Measurements from ENCODE around the gene FKTN. TPM values are rescaled to one million over a fixed set of nuclear protein-coding genes. Genes with fewer than 3 reads are reported as not detected.
"Not testable (repeated sequence)": the region's sequence is repeated elsewhere in the genome, so short reads cannot be mapped to it uniquely, and the experiment has no call there.

Gene FKTN
- total and polyA plus RNA-seq, 4 donors, result 3.2 to 36.9 (median 7.4) TPM

DNA sequence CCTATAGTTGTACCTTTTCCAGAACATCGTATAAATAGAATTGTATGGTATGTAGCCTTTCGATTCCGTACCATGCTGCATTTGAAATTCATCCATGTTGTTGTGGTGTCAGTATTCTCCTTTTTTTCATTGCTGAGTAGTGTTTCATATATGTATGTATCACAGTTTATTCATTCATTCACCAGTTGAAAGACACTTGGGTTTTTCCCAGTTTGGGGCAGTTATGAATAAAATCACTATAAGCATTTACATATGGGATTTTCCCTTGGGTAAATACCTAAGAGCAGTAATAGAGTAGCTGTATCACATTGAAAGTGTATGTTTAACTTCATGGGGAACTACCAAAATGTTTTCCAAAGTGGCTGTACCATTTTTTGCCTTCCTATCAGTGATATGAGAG, 16.1 kb upstream of the FKTN start:
- Histone ChIP-seq H3K36me3 (ENCODE audit: control insufficient read depth in 4 of 4, insufficient read depth in 4 of 4, low read length in 4 of 4) (peaks cover 0 to 2% (median 0%) of the 10 kb centered on the region in 4 donors), H3K9me3 (ENCODE audit: control insufficient read depth in 4 of 4, insufficient read depth in 3 of 4, low read length in 3 of 4) (no peaks in the 10 kb centered on the region), H3K4me1 (ENCODE audit: control insufficient read depth in 5 of 5, insufficient read depth in 5 of 5, low read length in 5 of 5) (no peaks in the 10 kb centered on the region), H3K27ac (ENCODE audit: low read depth in 1 of 2, low read length in 1 of 2) (no peak overlapping the region), H3K27me3 (ENCODE audit: control insufficient read depth in 3 of 3, insufficient read depth in 3 of 3, low read length in 2 of 3) (no peaks in the 10 kb centered on the region), H3K9ac (ENCODE audit: insufficient read depth in 1 of 2, low read length in 2 of 2) (no peak overlapping the region), H3K4me3 (no peak overlapping the region)
- ATAC-seq (ENCODE audit: insufficient read depth, low FRiP score) (no peak), DNase-seq (no peak)
- WGBS, 2 donors, result 95 to 98% methylated on average over 3 of the region's 3 CpGs
- TF ChIP-seq, protein P1, sequence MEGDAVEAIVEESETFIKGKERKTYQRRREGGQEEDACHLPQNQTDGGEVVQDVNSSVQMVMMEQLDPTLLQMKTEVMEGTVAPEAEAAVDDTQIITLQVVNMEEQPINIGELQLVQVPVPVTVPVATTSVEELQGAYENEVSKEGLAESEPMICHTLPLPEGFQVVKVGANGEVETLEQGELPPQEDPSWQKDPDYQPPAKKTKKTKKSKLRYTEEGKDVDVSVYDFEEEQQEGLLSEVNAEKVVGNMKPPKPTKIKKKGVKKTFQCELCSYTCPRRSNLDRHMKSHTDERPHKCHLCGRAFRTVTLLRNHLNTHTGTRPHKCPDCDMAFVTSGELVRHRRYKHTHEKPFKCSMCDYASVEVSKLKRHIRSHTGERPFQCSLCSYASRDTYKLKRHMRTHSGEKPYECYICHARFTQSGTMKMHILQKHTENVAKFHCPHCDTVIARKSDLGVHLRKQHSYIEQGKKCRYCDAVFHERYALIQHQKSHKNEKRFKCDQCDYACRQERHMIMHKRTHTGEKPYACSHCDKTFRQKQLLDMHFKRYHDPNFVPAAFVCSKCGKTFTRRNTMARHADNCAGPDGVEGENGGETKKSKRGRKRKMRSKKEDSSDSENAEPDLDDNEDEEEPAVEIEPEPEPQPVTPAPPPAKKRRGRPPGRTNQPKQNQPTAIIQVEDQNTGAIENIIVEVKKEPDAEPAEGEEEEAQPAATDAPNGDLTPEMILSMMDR (IDR thresholded peaks at IDR 0.05; ENCODE audit: control extremely low read depth, extremely low read depth), result no peak

DNA sequence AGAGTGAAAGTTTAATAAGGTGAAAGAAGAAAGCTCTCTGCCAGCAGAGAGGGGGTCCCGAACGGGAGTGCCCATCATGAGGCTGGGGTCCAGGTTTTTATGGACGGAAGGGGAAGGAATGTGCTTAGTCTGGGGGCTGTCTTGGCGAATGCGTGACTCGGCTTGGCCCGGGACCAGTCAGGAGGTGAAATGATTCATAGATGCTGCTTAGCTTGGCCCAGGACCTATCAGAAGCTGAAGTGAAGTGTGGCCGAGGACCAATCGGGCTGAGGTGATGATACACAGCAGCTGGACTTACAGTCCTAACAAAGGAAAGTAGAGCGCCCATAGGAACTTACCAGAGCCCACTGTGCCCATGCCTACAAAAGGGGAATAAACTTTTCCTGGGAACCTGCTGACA, 3.9 kb upstream of the FKTN start:
- Histone ChIP-seq H3K36me3 (ENCODE audit: control insufficient read depth in 4 of 4, insufficient read depth in 4 of 4, low read length in 4 of 4) (no peaks in the 10 kb centered on the region), H3K27me3 (ENCODE audit: control insufficient read depth in 3 of 3, insufficient read depth in 3 of 3, low read length in 2 of 3) (no peaks in the 10 kb centered on the region), H3K27ac (ENCODE audit: low read depth in 1 of 2, low read length in 1 of 2) (no peak overlapping the region), H3K4me3 (no peak overlapping the region), H3K9me3 (ENCODE audit: control insufficient read depth in 4 of 4, insufficient read depth in 3 of 4, low read length in 3 of 4) (no peaks in the 10 kb centered on the region), H3K9ac (ENCODE audit: insufficient read depth in 1 of 2, low read length in 2 of 2) (no peak overlapping the region), H3K4me1 (ENCODE audit: control insufficient read depth in 5 of 5, insufficient read depth in 5 of 5, low read length in 5 of 5) (peaks cover 0 to 7% (median 4%) of the 10 kb centered on the region in 5 donors)
- ATAC-seq (ENCODE audit: insufficient read depth, low FRiP score) (no peak), DNase-seq (peak in 2 of 3 donors; percentile 5)
- WGBS, 2 donors, result 83 to 93% methylated on average over 10 of the region's 10 CpGs
- TF ChIP-seq, protein P1 (IDR thresholded peaks at IDR 0.05; ENCODE audit: control extremely low read depth, extremely low read depth), result no peak

DNA sequence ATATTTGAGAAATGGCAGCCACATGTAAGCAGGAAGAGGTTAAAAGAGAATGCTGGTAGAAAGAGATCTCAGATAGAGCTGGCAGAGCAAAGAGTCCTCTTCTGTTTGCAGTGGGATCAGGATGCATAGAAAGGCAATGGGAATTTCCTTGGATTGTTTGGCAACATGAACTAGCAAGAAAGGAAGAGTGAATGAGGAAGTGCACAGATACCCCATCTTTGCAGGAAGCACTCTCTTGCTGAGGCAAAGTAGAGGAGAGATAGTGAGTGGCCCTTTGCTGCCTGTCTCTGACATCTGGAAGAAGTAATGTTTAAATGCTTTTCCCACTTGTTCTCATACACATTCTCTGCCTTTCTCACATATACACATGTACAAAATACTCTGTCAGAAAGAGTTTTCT, 14.5 kb downstream of the FKTN start:
- no peaks in the 10 kb centered on the region for H3K27me3 ChIP-seq (ENCODE audit: control insufficient read depth in 3 of 3, insufficient read depth in 3 of 3, low read length in 2 of 3)
- TF ChIP-seq, protein P1 (IDR thresholded peaks at IDR 0.05; ENCODE audit: control extremely low read depth, extremely low read depth), result no peak
- no peaks in the 10 kb centered on the region for H3K4me1 ChIP-seq (ENCODE audit: control insufficient read depth in 5 of 5, insufficient read depth in 5 of 5, low read length in 5 of 5)
- H3K9me3 ChIP-seq (ENCODE audit: control insufficient read depth in 4 of 4, insufficient read depth in 3 of 4, low read length in 3 of 4), result peaks cover 0 to 3% (median 1%) of the 10 kb centered on the region in 4 donors
- no peak overlapping the region for H3K27ac ChIP-seq (ENCODE audit: low read depth in 1 of 2, low read length in 1 of 2)
- H3K4me3 ChIP-seq, result no peak overlapping the region
- no peak for DNase-seq
- H3K36me3 ChIP-seq (ENCODE audit: control insufficient read depth in 4 of 4, insufficient read depth in 4 of 4, low read length in 4 of 4), result peaks cover 1 to 12% (median 10%) of the 10 kb centered on the region in 4 donors
- H3K9ac ChIP-seq (ENCODE audit: insufficient read depth in 1 of 2, low read length in 2 of 2), result no peak overlapping the region
- no peak for ATAC-seq (ENCODE audit: insufficient read depth, low FRiP score)

DNA sequence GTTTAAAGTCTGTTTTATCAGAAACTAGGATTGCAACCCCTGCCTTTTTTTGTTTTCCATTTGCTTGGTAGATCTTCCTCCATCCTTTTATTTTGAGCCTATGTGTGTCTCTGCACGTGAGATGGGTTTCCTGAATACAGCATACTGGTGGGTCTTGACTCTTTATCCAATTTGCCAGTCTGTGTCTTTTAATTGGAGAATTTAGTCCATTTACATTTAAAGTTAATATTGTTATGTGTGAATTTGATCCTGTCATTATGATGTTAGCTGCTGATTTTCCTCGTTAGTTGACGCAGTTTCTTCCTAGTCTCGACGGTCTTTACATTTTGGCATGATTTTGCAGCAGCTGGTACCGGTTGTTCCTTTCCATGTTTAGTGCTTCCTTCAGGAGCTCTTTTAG, 22.0 kb downstream of the FKTN start:
- WGBS, 2 donors, result 97 to 98% methylated on average over 6 of the region's 6 CpGs
- not testable (repeated sequence) for H3K9me3 ChIP-seq (ENCODE audit: control insufficient read depth in 4 of 4, insufficient read depth in 3 of 4, low read length in 3 of 4); H3K27me3 ChIP-seq (ENCODE audit: control insufficient read depth in 3 of 3, insufficient read depth in 3 of 3, low read length in 2 of 3); H3K36me3 ChIP-seq (ENCODE audit: control insufficient read depth in 4 of 4, insufficient read depth in 4 of 4, low read length in 4 of 4); H3K4me1 ChIP-seq (ENCODE audit: control insufficient read depth in 5 of 5, insufficient read depth in 5 of 5, low read length in 5 of 5); DNase-seq; H3K9ac ChIP-seq (ENCODE audit: insufficient read depth in 1 of 2, low read length in 2 of 2); H3K27ac ChIP-seq (ENCODE audit: low read depth in 1 of 2, low read length in 1 of 2); H3K4me3 ChIP-seq; ATAC-seq (ENCODE audit: insufficient read depth, low FRiP score)

DNA sequence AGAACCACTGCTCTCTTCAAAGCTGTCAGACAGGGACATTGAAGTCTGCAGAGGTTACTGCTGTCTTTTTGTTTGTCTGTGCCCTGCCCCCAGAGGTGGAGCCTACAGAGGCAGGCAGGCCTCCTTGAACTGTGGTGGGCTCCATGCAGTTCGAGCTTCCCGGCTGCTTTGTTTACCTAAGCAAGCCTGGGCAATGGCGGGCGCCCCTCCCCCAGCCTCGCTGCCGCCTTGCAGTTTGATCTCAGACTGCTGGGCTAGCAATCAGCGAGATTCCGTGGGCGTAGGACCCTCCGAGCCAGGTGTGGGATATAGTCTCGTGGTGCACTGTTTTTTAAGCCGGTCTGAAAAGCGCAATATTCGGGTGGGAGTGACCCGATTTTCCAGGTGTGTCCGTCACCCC, 23.6 kb downstream of the FKTN start:
- H3K27ac ChIP-seq (ENCODE audit: low read depth in 1 of 2, low read length in 1 of 2); DNase-seq; H3K4me1 ChIP-seq (ENCODE audit: control insufficient read depth in 5 of 5, insufficient read depth in 5 of 5, low read length in 5 of 5); H3K36me3 ChIP-seq (ENCODE audit: control insufficient read depth in 4 of 4, insufficient read depth in 4 of 4, low read length in 4 of 4); H3K9ac ChIP-seq (ENCODE audit: insufficient read depth in 1 of 2, low read length in 2 of 2); ATAC-seq (ENCODE audit: insufficient read depth, low FRiP score); H3K27me3 ChIP-seq (ENCODE audit: control insufficient read depth in 3 of 3, insufficient read depth in 3 of 3, low read length in 2 of 3); H3K4me3 ChIP-seq; H3K9me3 ChIP-seq (ENCODE audit: control insufficient read depth in 4 of 4, insufficient read depth in 3 of 4, low read length in 3 of 4): not testable (repeated sequence)
- WGBS, 2 donors, result 85 to 90% methylated on average over 16 of the region's 16 CpGs

Data from lung (tissue), 12 donors.